Endothelial cell of umbilical vein (primary cell): ENCODE measurements around the gene PHYH. TPM values are rescaled to one million over a fixed set of nuclear protein-coding genes. Genes with fewer than 3 reads are reported as not detected.

ENCODE experiments used
- BruUV-seq: library from RNA; stranded (reverse); fragments of 400-500 nt; replicated peaks from 2 replicates; lab custom pipeline; 2021; lab: Mats Ljungman, UMichigan
- CTCF ChIA-PET: fragments of 300-600, 350-600 bp; sonication (Branson Sonifier 250); formaldehyde crosslinking; loops from one replicate; lab custom pipeline; 2021; ENCODE audit warnings: antibody characterized with exemption, inconsistent platforms; lab: Charles Lee
- POLR2A ChIA-PET: fragments of 300-600, 350-600 bp; sonication (Branson Sonifier 250); formaldehyde crosslinking; loops from one replicate; lab custom pipeline; 2021; ENCODE audit warnings: antibody characterized with exemption, inconsistent platforms; lab: Charles Lee
- DNase-seq: peaks from one replicate; pipeline ENCODE4 v3.0.0-alpha.2; 2011; ENCODE audit warnings: low read depth, low spot score
- FAIRE-seq: peaks from 2 replicates; lab custom pipeline; 2011; peaks lifted over from hg19 to GRCh38; lab: Jason Lieb, UNC
- H2AFZ ChIP-seq: 2 replicates; pipeline ENCODE4 v1.6.0; 2012; ENCODE audit warnings: low read depth, low read length, control low read depth, inconsistent platforms
- H3K27ac ChIP-seq: 2 replicates; pipeline ENCODE4 v1.5.1; 2011; ENCODE audit warnings: low read depth, mild to moderate bottlenecking, control low read depth, low read length, moderate library complexity; ENCODE audit not compliant: insufficient read depth
- H3K27me3 ChIP-seq, 2 experiments: 2 replicates each; pipeline versions ENCODE4 v1.6.0 to v1.6.1; 2011; ENCODE audit warnings: low read length in 2 of 2, mixed read lengths in 1 of 2; ENCODE audit not compliant: control insufficient read depth in 2 of 2, insufficient read depth in 2 of 2
- H3K36me3 ChIP-seq, 2 experiments: 2 replicates in 1 of 2; 3 replicates in 1 of 2; pipeline ENCODE4 v1.5.1; 2011; ENCODE audit warnings: low read length in 2 of 2, mild to moderate bottlenecking in 1 of 2, moderate library complexity in 1 of 2; ENCODE audit not compliant: control insufficient read depth in 2 of 2, insufficient read depth in 2 of 2; ENCODE audit errors: extremely low read depth in 1 of 2
- H3K4me1 ChIP-seq: 3 replicates; pipeline ENCODE4 v1.5.1; 2011; ENCODE audit warnings: mild to moderate bottlenecking, low read length; ENCODE audit not compliant: control insufficient read depth, insufficient read depth; ENCODE audit errors: extremely low read depth
- H3K4me2 ChIP-seq: 2 replicates; pipeline ENCODE4 v1.6.1; 2011; ENCODE audit warnings: low read length, control low read depth, mixed read lengths; ENCODE audit not compliant: insufficient read depth
- H3K4me3 ChIP-seq, 3 experiments: fragments of 200-600 bp in 1 of 3; sonication (generic), shearing (Covaris generic) in 1 of 3; replicated peaks in 1 of 3; 2 replicates each; pipeline ENCODE4 v1.5.1; 2011 to 2016; ENCODE audit warnings: control low read depth in 3 of 3, low read length in 3 of 3, mild to moderate bottlenecking in 2 of 3, inconsistent platforms in 1 of 3, low read depth in 1 of 3, moderate library complexity in 1 of 3; ENCODE audit not compliant: insufficient read depth in 1 of 3
- H3K79me2 ChIP-seq: 2 replicates; pipeline ENCODE4 v1.6.0; 2012; ENCODE audit warnings: low read length, inconsistent platforms; ENCODE audit not compliant: control insufficient read depth, insufficient read depth
- H3K9ac ChIP-seq: replicated peaks from 2 replicates; pipeline ENCODE3; 2011; ENCODE audit warnings: low read length, control low read depth; ENCODE audit not compliant: insufficient read depth; ENCODE audit errors: extremely low read depth
- H3K9me1 ChIP-seq: replicated peaks from 3 replicates; pipeline ENCODE4 v1.6.0; 2011; ENCODE audit warnings: mild to moderate bottlenecking, low read length; ENCODE audit not compliant: control insufficient read depth, insufficient read depth; ENCODE audit errors: extremely low read depth
- H3K9me3 ChIP-seq: replicated peaks from 2 replicates; pipeline ENCODE4 v1.5.1; 2012; ENCODE audit warnings: low read length, inconsistent platforms; ENCODE audit not compliant: control insufficient read depth, insufficient read depth
- H4K20me1 ChIP-seq: replicated peaks from 2 replicates; pipeline ENCODE3; 2011; ENCODE audit warnings: mild to moderate bottlenecking, low read length; ENCODE audit not compliant: control insufficient read depth, insufficient read depth; ENCODE audit errors: extremely low read depth
- CTCF ChIP-seq, 2 donors: IDR thresholded peaks; 1 replicate in 1 of 2; 2 replicates in 1 of 2; pipeline ENCODE4 v1.5.1; 2011; ENCODE audit warnings: low read length in 2 of 2, mild to moderate bottlenecking in 2 of 2, moderate library complexity in 2 of 2, control low read depth in 1 of 2, inconsistent platforms in 1 of 2, low read depth in 1 of 2; ENCODE audit not compliant: insufficient read depth in 1 of 2; ENCODE audit errors: extremely low read depth in 1 of 2
- EZH2 ChIP-seq: IDR thresholded peaks from 2 replicates; pipeline ENCODE4 v1.6.1; 2012; ENCODE audit warnings: borderline replicate concordance, low read depth, mild to moderate bottlenecking, moderate library complexity, low read length, inconsistent platforms; ENCODE audit not compliant: severe bottlenecking
- FOS ChIP-seq: IDR thresholded peaks from 2 replicates; pipeline ENCODE4 v1.6.1; 2011; ENCODE audit warnings: mild to moderate bottlenecking, low read length, moderate library complexity, borderline replicate concordance; ENCODE audit not compliant: insufficient read depth
- GATA2 ChIP-seq: IDR thresholded peaks from 2 replicates; pipeline ENCODE4 v1.7.0; 2011; ENCODE audit warnings: low read depth, mild to moderate bottlenecking, moderate library complexity, mixed read lengths, low read length; ENCODE audit not compliant: insufficient read length, insufficient read depth
- JUN ChIP-seq: IDR thresholded peaks from 2 replicates; pipeline ENCODE4 v1.6.1; 2011; ENCODE audit warnings: borderline replicate concordance, low read depth; ENCODE audit not compliant: insufficient read length, insufficient read depth
- MAX ChIP-seq: IDR thresholded peaks from 2 replicates; pipeline ENCODE4 v1.6.1; 2011; ENCODE audit not compliant: insufficient read depth, insufficient read length
- MYC ChIP-seq: IDR thresholded peaks from one replicate; pipeline ENCODE4 v1.6.1; 2011; ENCODE audit warnings: mild to moderate bottlenecking, low read depth, low read length
- POLR2A ChIP-seq: IDR thresholded peaks from 2 replicates; pipeline ENCODE4 v1.6.1; 2012; ENCODE audit warnings: low read depth, mild to moderate bottlenecking, control low read depth, low read length
- POLR2AphosphoS5 ChIP-seq: IDR thresholded peaks from 2 replicates; pipeline ENCODE4 v1.6.1; 2012; ENCODE audit warnings: low read depth, mild to moderate bottlenecking, control low read depth, low read length, moderate library complexity; ENCODE audit not compliant: insufficient read depth
- dilution Hi-C: fragments of 300-500 bp; cut with MboI; formaldehyde crosslinking; loops from one replicate; pipeline ENCODE4 v1.15.0; 2019; ENCODE audit warnings: low sequenced_read_pairs; ENCODE audit not compliant: extremely low pct_ligation_motif_present
- intact Hi-C: fragments of 100-400 bp; cut with micrococcal nuclease; formaldehyde crosslinking; loops from one replicate; pipeline ENCODE4 v1.10.0; 2022
- polyA plus RNA-seq, 4 experiments: library from polyadenylated mRNA; depleted of rRNA in 3 of 4; stranded (reverse) in 3 of 4; unstranded in 1 of 4; fragments of >200 nt; gene quantifications; 2 replicates each; pipeline versions ENCODE4 v1.2.1 to v1.2.3, GENCODE V29; 2011 to 2012; ENCODE audit warnings: missing spikeins in 1 of 4
- total RNA-seq: library from RNA; stranded (reverse); gene quantifications from 2 replicates; pipeline ENCODE4 v1.2.3, GENCODE V29; 2021

Gene PHYH
- total and polyA plus RNA-seq, 2 donors (not counting 3 experiments of a cell fraction or from before 2014, with no cell fraction given) = 4.7 to 9.4 TPM

- H3K27me3 ChIP-seq = no peaks in the 10 kb centered on the region
- H2AFZ ChIP-seq = no peak overlapping the region
- POLR2A ChIA-PET = no interaction called here
- no peak for DNase-seq
- no peak overlapping the region for H3K4me3 ChIP-seq
- H3K27ac ChIP-seq = no peak overlapping the region
- no peaks in the 10 kb centered on the region for H3K36me3 ChIP-seq
- H3K9me1 ChIP-seq = no peaks in the 10 kb centered on the region
- FAIRE-seq = no peak
- no peaks in the 10 kb centered on the region for H3K79me2 ChIP-seq
- H3K4me2 ChIP-seq = no peak overlapping the region
- intact Hi-C loops = loop anchor here (1.0 kb wide), 1 partner anchor 31 kb away; no protein-coding TSS in a partner anchor
- H3K9me3 ChIP-seq = no peaks in the 10 kb centered on the region
- TF ChIP-seq POLR2A (no peak), EZH2 (no peak), GATA2 (no peak), MYC (no peak), JUN (no peak), POLR2AphosphoS5 (no peak), FOS (no peak)
- CTCF ChIA-PET = interaction anchor here (3.7 kb wide), 1 partner anchor 31 kb away, joined by 26 read pairs; no protein-coding TSS in a partner anchor
- BruUV-seq = no TSS peak
- H3K9ac ChIP-seq = no peak overlapping the region
- H3K4me1 ChIP-seq = no peaks in the 10 kb centered on the region
- H4K20me1 ChIP-seq = no peaks in the 10 kb centered on the region
- dilution Hi-C loops = no loop called here
Observed at GRCh38 chr10:13270877-13271551, 28.9 kb downstream of the PHYH start.

GRCh38 chr10:13268841-13269240, 31.0 kb downstream of the PHYH start:
- BruUV-seq = no TSS peak
- no peak for FAIRE-seq
- POLR2A ChIA-PET = no interaction called here

More at GRCh38 chr10:13268841-13269240, 31.0 kb downstream of the PHYH start:
- Histone ChIP-seq H3K4me1 (no peaks in the 10 kb centered on the region), H3K9me3 (no peaks in the 10 kb centered on the region), H4K20me1 (no peaks in the 10 kb centered on the region), H3K4me3 (no peak overlapping the region), H3K4me2 (no peak overlapping the region), H3K9me1 (no peaks in the 10 kb centered on the region), H3K27me3 (no peaks in the 10 kb centered on the region), H3K36me3 (no peaks in the 10 kb centered on the region), H3K79me2 (no peaks in the 10 kb centered on the region), H3K9ac (no peak overlapping the region), H3K27ac (no peak overlapping the region), H2AFZ (no peak overlapping the region)
- dilution Hi-C loops (no loop called here), intact Hi-C loops (no loop called here)
- no peak for DNase-seq
- CTCF ChIA-PET = no interaction called here
- TF ChIP-seq JUN = no peak
- no peak for TF ChIP-seq POLR2AphosphoS5
- TF ChIP-seq FOS = no peak
- no peak for TF ChIP-seq EZH2
- no peak for TF ChIP-seq GATA2
- no peak for TF ChIP-seq POLR2A
- TF ChIP-seq MYC = no peak
- TF ChIP-seq CTCF (IDR thresholded peaks at IDR 0.05; ENCODE audit: extremely low read depth in 1 of 2, insufficient read depth in 1 of 2, low read depth in 1 of 2, low read length in 2 of 2) = no peak
- no peak for TF ChIP-seq MAX
